ENCODE measurements around the gene ZCCHC2.
A peak's percentile ranks its signal among the peaks of the same experiment; 100 is the strongest.

The ZCCHC2 gene

GRCh38 chr18:62512532-62512931, 10.3 kb upstream of the ZCCHC2 start:
- DNase-seq = no peak

GRCh38 chr18:62512996-62513395, 9.8 kb upstream of the ZCCHC2 start:
- DNase-seq = no peak

GRCh38 chr18:62514570-62514969, 8.3 kb upstream of the ZCCHC2 start:
- no peak for DNase-seq

GRCh38 chr18:62516242-62516641, 6.6 kb upstream of the ZCCHC2 start:
- DNase-seq = no peak

- DNase-seq = no peak
Observed at GRCh38 chr18:62518460-62519375, 4.1 kb upstream of the ZCCHC2 start.

- no peak for DNase-seq
Observed at GRCh38 chr18:62519684-62520083, 3.1 kb upstream of the ZCCHC2 start.

GRCh38 chr18:62521082-62521481, 1.7 kb upstream of the ZCCHC2 start:
- no peak for DNase-seq

GRCh38 chr18:62521593-62521992, 1.2 kb upstream of the ZCCHC2 start:
- peak; percentile 51 for DNase-seq

GRCh38 chr18:62522178-62522503, 684 bp upstream of the ZCCHC2 start:
- DNase-seq = no peak

GRCh38 chr18:62523255-62523588, 397 bp downstream of the ZCCHC2 start:
- DNase-seq = no peak

- no peak for DNase-seq
Observed at GRCh38 chr18:62523631-62524439, 1.0 kb downstream of the ZCCHC2 start.

- DNase-seq = peak; percentile 16
Observed at GRCh38 chr18:62524440-62525200, 1.8 kb downstream of the ZCCHC2 start.

GRCh38 chr18:62525608-62526007, 2.8 kb downstream of the ZCCHC2 start:
- no peak for DNase-seq

GRCh38 chr18:62526098-62527025, 3.5 kb downstream of the ZCCHC2 start:
- peak; percentile 42 for DNase-seq

GRCh38 chr18:62529597-62529996, 6.8 kb downstream of the ZCCHC2 start:
- DNase-seq = no peak

GRCh38 chr18:62531078-62531477, 8.3 kb downstream of the ZCCHC2 start:
- DNase-seq = no peak

GRCh38 chr18:62531931-62532330, 9.1 kb downstream of the ZCCHC2 start:
- no peak for DNase-seq

GRCh38 chr18:62536005-62536404, 13.2 kb downstream of the ZCCHC2 start:
- no peak for DNase-seq

GRCh38 chr18:62537042-62537894, 14.4 kb downstream of the ZCCHC2 start:
- no peak for DNase-seq

- no peak for DNase-seq
Observed at GRCh38 chr18:62537946-62538345, 15.1 kb downstream of the ZCCHC2 start.

- DNase-seq = no peak
Observed at GRCh38 chr18:62538881-62539280, 16.1 kb downstream of the ZCCHC2 start.

Measured in DMS 273 treated with DMSO at 0.1 percent for 48 hours (cell line).